Hepatocyte (in vitro differentiated cells): Measurements from ENCODE around the gene CDK13.

ENCODE experiments used
- CTCF ChIP-seq: fragments of 200-600 bp; sonication (generic); IDR thresholded peaks from 2 replicates; pipeline ENCODE4 v1.5.1; 2016; ENCODE audit warnings: antibody characterized with exemption, mild to moderate bottlenecking; ENCODE audit not compliant: poor library complexity
- EZH2phosphoT487 ChIP-seq: fragments of 200-600 bp; sonication (generic); IDR thresholded peaks from one replicate; pipeline ENCODE4 v1.6.1; 2018; ENCODE audit warnings: antibody characterized with exemption, mild to moderate bottlenecking, low read depth, moderate library complexity; ENCODE audit not compliant: unreplicated experiment, severe bottlenecking

- TF ChIP-seq CTCF (no peak), EZH2phosphoT487 (no peak)
Measured at GRCh38 chr7:40077849-40078248, 127.8 kb downstream of the CDK13 start.
